H7 (cell line): ENCODE results near the gene GPBAR1. TPM values are rescaled to one million over a fixed set of nuclear protein-coding genes. Genes with fewer than 3 reads are reported as not detected.

ENCODE experiments used
- DNase-seq: peaks from one replicate; pipeline ENCODE4 v3.0.0; 2012
- H3K27me3 ChIP-seq: 2 replicates; pipeline ENCODE4 v1.6.0; 2011; ENCODE audit warnings: mild to moderate bottlenecking, low read length; ENCODE audit not compliant: control insufficient read depth, insufficient read depth
- H3K36me3 ChIP-seq: replicated peaks from 2 replicates; pipeline ENCODE4 v1.5.1; 2011; ENCODE audit warnings: low read length; ENCODE audit not compliant: control insufficient read depth, insufficient read depth
- H3K4me3 ChIP-seq: 2 replicates; pipeline ENCODE4 v1.5.1; 2011; ENCODE audit warnings: low read depth, mild to moderate bottlenecking, control low read depth, low read length, moderate library complexity; ENCODE audit not compliant: insufficient read depth
- total RNA-seq: library from RNA; depleted of rRNA; stranded (reverse); fragments of >200 nt; shearing (Covaris generic); gene quantifications from 2 replicates; pipeline ENCODE4 v1.2.3, GENCODE V29; 2014

The GPBAR1 gene
- total RNA-seq, 1 experiment from 2014 or later: not detected

DNA sequence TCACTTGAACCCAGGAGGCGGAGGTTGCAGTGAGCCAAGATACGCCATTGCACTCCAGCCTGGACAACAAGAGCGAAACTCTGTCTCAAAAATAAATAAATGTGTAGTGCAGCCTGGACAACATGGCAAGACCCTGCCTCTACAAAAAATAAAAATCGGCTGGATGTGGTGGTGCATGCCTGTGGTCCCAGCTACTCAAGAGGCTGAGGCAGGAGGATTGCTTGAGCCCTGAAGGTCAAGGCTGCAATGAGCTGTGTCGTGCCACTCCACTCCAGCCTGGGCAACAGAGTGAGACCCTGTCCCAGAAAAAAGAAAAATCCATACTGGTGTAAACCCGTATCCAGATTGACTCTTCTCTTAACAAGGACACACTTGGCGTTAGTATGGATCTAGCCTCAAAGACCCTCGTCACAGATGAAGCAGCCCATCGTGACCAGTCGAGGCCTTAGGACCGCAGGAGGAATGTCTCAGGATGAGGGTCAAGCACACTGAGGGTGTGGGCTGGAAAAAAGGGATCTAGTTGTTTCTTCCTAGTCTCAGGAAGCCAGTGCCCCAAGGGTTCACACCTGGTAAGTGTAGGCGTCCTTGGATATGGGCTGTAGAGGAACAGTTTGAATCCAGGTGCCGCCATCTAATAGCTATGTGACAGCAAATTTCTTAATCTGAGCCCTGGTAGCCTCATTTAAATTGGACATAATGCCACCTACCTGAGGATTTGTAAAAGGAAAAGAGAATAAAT, 4.0 kb upstream of the GPBAR1 start:
- Histone ChIP-seq H3K27me3 (no peaks in the 10 kb centered on the region), H3K36me3 (peaks cover 21% of the 10 kb centered on the region), H3K4me3 (no peak overlapping the region)
- DNase-seq: peak; percentile 17

DNA sequence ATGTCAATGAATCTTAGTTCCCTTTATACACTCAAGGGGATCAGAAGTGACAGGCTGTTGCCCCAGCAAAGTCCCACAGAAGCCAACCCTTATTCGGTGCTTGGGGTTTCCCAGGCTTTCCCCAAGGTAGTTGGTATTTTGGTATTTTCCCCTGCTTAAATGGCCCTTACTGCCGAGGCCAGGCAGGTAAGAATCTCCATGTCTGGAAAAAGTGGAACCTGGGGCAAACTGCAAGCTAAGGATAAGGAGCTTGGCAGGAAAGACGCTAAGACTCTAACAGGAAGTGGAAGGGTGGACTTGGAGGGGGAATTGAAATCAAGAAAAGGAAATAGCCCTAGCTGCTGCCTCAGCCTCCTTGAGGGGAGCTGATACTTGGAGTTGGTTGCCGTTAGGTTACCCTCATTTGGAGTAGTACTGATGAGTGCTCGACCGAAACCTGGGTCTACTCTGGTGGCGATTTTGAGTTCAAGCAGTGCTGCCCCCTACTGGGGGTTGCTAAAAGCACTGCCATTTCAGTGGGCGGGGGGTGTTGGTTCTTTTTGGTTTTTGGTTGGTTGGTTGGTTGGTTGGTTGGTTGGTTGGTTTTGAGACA, 3.3 kb upstream of the GPBAR1 start:
- Histone ChIP-seq H3K4me3 (no peak overlapping the region), H3K36me3 (peaks cover 17% of the 10 kb centered on the region), H3K27me3 (no peaks in the 10 kb centered on the region)
- peak; percentile 86 for DNase-seq

DNA sequence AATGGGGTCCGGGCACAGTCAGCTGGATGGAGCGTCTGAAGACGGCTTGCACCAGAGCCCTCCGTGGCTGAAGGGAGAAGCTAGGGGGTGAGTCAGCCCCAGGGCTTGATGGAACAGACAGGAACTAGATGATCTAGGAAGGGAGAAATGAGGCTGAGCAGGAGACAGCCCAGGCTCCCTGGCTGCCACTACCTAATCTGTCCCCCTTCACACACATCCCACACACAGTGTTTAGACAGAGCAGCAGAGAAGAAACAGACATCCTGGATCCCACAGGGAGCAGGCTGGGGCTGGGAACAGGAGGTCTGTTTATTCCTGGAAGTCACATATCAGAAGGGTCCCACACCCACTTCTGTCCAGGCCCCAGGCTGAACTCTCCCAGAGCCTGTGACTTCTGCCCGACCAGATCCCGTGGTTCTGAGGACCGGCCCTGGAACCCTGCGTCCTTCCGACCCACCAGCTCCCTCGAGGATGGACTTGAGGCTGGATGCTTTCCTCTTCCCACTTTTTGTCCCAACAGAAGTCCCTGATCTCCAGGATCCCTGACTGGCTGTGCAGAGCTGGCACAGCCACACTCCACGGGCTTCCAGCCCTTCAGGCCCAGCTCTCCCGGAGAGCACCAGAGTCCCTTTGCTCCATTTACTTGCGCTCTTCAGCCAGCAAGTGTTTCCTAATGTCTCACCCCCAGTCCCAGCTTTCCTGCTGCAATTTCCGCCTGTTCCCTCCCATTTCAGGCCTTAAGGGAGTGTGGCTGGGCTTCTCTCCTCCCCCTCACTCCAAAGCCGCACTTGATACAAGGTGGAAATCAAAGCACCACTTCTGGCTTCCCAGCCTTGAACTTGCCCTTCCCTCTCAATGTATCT, 1.5 kb upstream of the GPBAR1 start:
- Histone ChIP-seq H3K36me3 (peaks cover 5% of the 10 kb centered on the region), H3K4me3 (no peak overlapping the region), H3K27me3 (no peaks in the 10 kb centered on the region)
- peak; percentile 26 for DNase-seq

DNA sequence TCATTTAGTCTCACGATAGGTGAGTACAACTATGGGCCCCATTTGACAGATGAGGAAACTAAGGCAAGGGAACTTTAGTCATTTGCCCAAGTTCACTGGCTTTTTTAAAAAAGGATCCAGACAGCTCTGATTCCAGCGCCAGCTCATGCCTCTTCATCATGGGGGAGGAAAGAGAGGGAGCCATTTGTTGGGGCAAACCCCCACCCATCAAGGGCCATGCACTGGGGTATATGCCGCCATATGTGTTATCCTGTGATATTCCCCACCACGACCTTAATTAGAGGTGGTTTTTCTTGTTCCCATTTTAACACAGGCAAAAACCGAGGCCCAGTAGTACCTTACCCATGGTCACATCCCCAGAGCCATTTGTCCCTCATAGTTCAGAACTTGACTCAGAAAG, 649 bp upstream of the GPBAR1 start:
- no peak for DNase-seq
- H3K36me3 ChIP-seq: peaks cover 7% of the 10 kb centered on the region
- no peak overlapping the region for H3K4me3 ChIP-seq
- H3K27me3 ChIP-seq: no peaks in the 10 kb centered on the region

DNA sequence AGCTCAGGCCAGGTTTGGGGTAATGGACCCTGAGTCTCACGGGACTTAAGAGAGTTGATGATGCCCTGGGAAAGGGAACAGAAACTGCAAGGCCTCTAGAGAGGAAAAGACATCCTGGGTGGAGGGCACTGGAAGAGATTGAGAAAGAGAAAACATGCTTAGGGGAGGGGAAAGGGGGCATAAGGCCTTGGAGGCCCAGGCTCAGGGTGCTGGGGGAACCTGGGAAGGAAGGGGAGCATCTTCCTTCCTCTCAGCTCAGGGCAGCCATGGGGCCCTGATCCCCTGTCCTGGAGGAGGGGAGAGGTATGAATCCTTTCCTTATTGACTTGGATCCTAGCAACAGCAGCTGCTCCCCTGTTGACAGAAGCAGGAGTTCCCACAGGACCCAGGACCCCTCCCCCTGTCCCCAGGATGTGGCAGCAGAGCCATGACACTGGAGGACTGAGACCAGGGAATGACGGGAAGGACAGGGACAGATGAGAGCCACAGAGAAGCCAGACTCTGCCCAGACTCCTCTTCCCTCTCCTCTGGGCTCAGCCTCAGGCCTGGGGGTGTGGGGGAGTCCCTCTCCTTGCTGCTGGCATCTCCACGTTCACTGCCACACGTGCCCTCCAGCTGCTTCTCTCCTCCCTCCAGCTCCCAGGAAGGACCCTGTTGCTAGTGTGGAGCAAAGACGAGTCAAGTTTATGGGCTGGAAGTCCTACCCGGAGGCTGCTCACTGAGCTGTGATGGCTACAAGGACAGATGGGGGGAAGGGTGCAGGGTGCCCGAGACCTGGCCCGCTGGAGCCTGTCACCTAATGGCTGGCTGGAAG, 815 bp downstream of the GPBAR1 start:
- peak; percentile 54 for DNase-seq

DNA sequence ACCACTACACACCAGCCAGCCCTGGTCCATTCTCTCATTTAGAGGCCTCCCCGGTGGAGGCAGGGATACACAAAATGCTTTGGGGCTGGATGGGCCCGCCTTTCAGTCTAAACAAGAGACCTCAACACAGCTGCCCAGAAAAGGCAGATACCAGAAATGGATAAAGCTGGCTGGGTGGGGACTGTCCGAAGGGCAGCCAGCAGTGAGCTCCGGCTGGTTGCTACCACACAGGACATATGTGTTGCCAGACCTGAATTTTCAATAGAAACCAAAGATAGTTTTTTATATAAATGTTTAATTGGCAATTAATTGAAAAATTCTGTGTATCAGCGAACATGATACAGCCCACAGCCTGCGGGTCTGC, 1.4 kb downstream of the GPBAR1 start:
- peaks cover 15% of the 10 kb centered on the region for H3K36me3 ChIP-seq
- DNase-seq: no peak
- no peak overlapping the region for H3K4me3 ChIP-seq
- H3K27me3 ChIP-seq: no peaks in the 10 kb centered on the region

More for the DNA sequence above, 815 bp downstream of the GPBAR1 start:
- Histone ChIP-seq H3K4me3 (no peak overlapping the region), H3K27me3 (no peaks in the 10 kb centered on the region), H3K36me3 (peaks cover 13% of the 10 kb centered on the region)

DNA sequence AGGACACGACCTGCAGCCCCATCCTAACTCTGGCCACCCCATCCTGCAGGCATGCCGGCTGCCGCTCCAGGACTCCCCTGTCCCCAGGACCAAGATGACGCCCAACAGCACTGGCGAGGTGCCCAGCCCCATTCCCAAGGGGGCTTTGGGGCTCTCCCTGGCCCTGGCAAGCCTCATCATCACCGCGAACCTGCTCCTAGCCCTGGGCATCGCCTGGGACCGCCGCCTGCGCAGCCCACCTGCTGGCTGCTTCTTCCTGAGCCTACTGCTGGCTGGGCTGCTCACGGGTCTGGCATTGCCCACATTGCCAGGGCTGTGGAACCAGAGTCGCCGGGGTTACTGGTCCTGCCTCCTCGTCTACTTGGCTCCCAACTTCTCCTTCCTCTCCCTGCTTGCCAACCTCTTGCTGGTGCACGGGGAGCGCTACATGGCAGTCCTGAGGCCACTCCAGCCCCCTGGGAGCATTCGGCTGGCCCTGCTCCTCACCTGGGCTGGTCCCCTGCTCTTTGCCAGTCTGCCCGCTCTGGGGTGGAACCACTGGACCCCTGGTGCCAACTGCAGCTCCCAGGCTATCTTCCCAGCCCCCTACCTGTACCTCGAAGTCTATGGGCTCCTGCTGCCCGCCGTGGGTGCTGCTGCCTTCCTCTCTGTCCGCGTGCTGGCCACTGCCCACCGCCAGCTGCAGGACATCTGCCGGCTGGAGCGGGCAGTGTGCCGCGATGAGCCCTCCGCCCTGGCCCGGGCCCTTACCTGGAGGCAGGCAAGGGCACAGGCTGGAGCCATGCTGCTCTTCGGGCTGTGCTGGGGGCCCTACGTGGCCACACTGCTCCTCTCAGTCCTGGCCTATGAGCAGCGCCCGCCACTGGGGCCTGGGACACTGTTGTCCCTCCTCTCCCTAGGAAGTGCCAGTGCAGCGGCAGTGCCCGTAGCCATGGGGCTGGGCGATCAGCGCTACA, 2.1 kb downstream of the GPBAR1 start:
- Histone ChIP-seq H3K4me3 (no peak overlapping the region), H3K27me3 (no peaks in the 10 kb centered on the region), H3K36me3 (peaks cover 20% of the 10 kb centered on the region)
- DNase-seq: peak; percentile 51

DNA sequence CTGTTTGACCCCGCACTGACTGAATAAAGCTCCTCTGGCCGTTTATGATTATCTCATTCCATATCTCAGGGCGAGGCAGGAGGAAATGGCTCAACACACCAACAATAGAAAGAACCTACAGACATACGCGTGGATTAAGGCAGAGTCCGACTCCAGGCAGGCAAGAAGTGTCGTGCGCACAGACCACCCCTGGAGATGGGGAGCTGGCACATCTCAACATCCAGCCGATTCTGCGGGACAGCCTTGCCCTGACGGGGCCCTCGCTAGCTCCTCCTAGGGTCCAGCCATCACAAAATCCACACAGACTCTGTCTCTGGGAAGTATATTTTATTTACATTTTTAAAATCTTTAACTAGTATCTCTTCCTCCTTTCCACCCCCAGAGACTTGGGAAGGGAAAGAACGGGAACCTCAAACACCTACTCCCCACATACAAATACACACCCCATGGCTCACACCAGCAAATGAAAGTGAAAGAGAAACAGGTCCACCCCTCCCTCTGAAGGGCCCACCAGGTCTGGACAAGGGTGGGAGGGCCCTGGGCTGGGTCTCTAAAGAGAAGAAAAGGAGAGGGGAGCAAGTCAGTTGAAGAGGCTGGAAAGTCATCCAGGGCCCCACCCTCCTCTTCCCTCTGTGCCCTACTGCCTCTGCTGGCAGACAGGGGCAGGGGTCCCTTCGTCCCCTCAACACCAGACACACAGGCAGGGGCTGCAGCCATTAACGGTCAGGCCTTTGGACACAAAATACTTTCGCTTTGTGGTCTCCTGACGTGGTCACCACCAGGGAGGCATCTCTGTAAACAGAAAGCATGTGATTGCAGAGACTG, 3.2 kb downstream of the GPBAR1 start:
- no peaks in the 10 kb centered on the region for H3K27me3 ChIP-seq
- H3K4me3 ChIP-seq: no peak overlapping the region
- H3K36me3 ChIP-seq: peaks cover 20% of the 10 kb centered on the region
- peak; percentile 56 for DNase-seq

DNA sequence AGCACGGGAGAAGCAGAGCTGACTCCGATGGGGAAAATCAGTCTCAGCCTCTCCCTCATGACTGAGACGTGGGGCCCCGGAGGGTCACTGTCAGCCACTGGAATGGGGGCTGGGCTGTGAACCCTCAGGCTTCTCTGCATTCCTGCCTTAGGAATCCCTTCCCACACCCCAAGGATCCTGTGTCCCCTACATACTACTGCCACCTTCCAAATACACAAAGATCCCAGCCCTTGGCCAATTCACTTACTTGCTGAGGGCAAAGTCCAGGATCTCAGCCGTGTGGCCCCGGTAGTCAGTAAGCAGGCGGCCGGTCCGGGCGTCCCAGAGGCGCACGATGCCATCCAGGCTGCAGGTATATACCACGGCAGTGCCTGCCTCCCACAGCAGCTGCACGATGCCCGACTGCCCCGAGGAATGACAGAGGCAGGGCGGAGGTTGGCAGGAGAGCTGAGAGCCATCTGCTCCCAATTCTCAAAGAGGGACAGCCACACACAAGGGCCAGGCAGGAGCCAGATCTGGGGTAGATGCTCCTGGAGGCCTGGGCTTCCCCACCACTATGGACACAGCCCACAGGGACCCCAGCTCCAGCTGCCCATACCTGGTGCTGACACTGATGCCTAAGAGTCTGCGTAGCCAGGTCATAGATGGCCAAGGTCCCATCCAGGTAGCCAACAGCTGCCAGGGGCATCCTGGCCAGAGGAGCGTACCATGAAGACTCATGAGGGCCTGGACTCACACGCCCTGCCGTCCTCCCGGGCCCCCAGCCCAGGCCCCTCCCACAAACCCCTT, 4.2 kb downstream of the GPBAR1 start:
- Histone ChIP-seq H3K4me3 (no peak overlapping the region), H3K27me3 (no peaks in the 10 kb centered on the region), H3K36me3 (peaks cover 20% of the 10 kb centered on the region)
- DNase-seq: peak; percentile 28

DNA sequence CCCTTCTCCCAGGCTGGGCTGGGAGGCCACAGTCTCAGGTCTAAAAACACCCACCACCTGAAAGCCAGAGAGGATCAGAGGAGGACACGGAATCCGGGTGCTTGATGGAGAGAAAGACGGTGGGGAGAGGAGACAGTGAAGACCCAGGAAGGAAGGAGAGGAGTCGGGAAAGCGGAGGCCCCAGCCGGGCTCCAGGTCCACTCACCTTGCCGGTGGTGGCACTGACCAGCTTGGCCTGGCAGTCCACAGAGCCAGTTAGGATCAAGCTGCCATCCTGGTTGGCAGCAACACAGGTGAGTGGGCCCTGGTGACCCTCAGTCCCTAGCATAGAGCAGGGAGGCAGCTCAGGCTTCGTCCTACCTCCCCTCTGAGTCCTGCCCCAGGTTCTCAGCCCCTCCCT, 4.8 kb downstream of the GPBAR1 start:
- no peak for DNase-seq
- H3K27me3 ChIP-seq: no peaks in the 10 kb centered on the region
- H3K4me3 ChIP-seq: no peak overlapping the region
- peaks cover 20% of the 10 kb centered on the region for H3K36me3 ChIP-seq

DNA sequence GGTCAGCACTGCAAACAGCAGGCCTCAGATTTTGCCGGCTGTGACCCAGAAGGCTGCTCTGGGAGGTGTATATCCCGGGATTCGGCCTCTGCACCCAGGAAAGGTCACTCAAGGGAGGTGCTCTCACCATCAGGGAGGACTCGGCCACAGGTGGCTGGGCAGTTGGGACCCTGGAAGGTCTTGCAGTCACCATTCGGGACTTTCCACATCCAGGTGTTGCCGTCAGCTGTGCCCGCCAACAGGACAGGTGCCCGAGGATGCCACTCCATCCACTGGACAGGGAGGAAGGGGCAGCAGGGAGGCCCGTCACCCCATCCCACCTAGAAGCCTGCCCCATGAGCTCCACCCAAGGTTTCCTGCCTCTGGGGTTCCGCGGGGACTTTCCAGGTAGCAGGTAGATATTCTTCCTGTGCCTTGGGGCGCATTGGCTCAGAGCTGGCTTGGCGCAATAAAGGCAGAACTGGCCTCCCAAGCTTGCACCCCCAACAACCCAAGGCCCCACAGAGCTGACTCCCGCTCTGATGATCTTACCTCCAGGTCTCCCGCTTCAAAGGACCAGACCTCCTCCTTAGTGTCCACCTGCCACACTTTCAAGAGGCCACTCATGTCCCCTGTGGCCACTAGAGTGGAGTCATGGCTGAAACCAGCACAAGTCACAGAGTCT, 5.6 kb downstream of the GPBAR1 start:
- H3K36me3 ChIP-seq: peaks cover 20% of the 10 kb centered on the region
- H3K27me3 ChIP-seq: no peaks in the 10 kb centered on the region
- DNase-seq: peak; percentile 24
- no peak overlapping the region for H3K4me3 ChIP-seq

DNA sequence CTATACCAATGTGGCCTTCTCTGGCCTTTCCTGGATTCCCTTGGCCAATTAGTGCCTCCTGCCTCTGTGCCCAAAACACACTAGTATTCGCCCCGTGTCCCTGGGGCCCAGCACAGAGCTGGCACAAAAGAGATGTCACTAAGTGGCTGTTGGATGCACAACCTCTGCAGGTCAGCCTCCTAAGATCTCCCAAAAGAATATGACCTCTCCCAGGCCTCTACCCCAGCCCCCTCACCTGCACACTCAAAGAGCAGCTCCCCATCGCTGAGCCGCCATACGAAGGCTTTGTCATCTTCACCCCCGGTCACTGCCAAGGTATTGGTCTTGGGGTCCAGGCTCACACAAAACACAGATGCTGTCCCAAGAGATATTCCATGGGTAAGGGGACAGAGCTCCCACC, 6.4 kb downstream of the GPBAR1 start:
- no peak for DNase-seq
- Histone ChIP-seq H3K4me3 (no peak overlapping the region), H3K27me3 (no peaks in the 10 kb centered on the region), H3K36me3 (peaks cover 20% of the 10 kb centered on the region)
